ENCODE data around the gene SCD. TPM values are rescaled to one million over a fixed set of nuclear protein-coding genes. Genes with fewer than 3 reads are reported as not detected.

Gene SCD
- total and polyA plus RNA-seq, 2 experiments from 2014 or later = 282 to 589 TPM

DNA sequence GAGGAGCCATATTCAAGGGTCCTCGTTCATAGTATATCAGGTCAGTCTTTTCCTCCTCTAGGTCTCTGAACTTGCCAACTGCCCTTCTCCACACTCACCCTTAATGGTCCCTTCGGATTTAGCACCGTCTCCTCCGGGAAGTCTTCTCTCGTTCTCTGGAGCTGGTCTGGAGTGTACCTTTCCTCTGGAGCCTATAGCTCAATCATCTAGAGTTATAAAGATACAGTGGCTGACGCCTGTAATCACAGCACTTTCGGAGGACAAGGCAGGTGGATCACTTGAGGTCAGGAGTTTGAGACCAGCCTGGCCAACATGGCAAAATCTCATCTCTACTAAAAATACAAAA lies 4.4 kb upstream of the SCD start:
- peaks cover 15% of the 10 kb centered on the region for H3K4me1 ChIP-seq (ENCODE audit: insufficient read depth)
- DNase-seq (ENCODE audit: low spot score) = no peak
- WGBS (ENCODE audit: low lambda C conversion rate, missing lambda C conversion rate) = 73% methylated on average over 7 of the region's 7 CpGs
- H3K9me3 ChIP-seq (ENCODE audit: low read depth) = no peaks in the 10 kb centered on the region
- H3K4me3 ChIP-seq = no peak overlapping the region
- peak overlapping the region; percentile 39 for H3K27ac ChIP-seq
- peaks cover 6% of the 10 kb centered on the region for H3K79me2 ChIP-seq
- no peak overlapping the region for H3K4me2 ChIP-seq
- no peak overlapping the region for H2AFZ ChIP-seq
- no peaks in the 10 kb centered on the region for H3K36me3 ChIP-seq (replicated peaks; ENCODE audit: insufficient read depth, low read depth)
- no peaks in the 10 kb centered on the region for H3K9me2 ChIP-seq (replicated peaks; ENCODE audit: insufficient read depth)
- peaks cover under 1% of the 10 kb centered on the region for H4K20me1 ChIP-seq (ENCODE audit: insufficient read depth, poor library complexity, severe bottlenecking)
- no peaks in the 10 kb centered on the region for H3K27me3 ChIP-seq
- TF ChIP-seq EZH2phosphoT487 (IDR thresholded peaks at IDR 0.05; ENCODE audit: low read depth, severe bottlenecking, unreplicated experiment) (no peak), EZH2 (IDR thresholded peaks at IDR 0.05; ENCODE audit: borderline replicate concordance) (no peak)
- TF ChIP-seq, protein P1, sequence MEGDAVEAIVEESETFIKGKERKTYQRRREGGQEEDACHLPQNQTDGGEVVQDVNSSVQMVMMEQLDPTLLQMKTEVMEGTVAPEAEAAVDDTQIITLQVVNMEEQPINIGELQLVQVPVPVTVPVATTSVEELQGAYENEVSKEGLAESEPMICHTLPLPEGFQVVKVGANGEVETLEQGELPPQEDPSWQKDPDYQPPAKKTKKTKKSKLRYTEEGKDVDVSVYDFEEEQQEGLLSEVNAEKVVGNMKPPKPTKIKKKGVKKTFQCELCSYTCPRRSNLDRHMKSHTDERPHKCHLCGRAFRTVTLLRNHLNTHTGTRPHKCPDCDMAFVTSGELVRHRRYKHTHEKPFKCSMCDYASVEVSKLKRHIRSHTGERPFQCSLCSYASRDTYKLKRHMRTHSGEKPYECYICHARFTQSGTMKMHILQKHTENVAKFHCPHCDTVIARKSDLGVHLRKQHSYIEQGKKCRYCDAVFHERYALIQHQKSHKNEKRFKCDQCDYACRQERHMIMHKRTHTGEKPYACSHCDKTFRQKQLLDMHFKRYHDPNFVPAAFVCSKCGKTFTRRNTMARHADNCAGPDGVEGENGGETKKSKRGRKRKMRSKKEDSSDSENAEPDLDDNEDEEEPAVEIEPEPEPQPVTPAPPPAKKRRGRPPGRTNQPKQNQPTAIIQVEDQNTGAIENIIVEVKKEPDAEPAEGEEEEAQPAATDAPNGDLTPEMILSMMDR (IDR thresholded peaks at IDR 0.05; ENCODE audit: poor library complexity) = no peak

GRCh38 chr10:100344241-100344788 lies 2.7 kb upstream of the SCD start:
- Histone ChIP-seq H3K27me3 (no peaks in the 10 kb centered on the region), H4K20me1 (ENCODE audit: insufficient read depth, poor library complexity, severe bottlenecking) (peaks cover 17% of the 10 kb centered on the region), H3K9me2 (replicated peaks; ENCODE audit: insufficient read depth) (no peaks in the 10 kb centered on the region), H3K27ac (no peak overlapping the region), H3K36me3 (replicated peaks; ENCODE audit: insufficient read depth, low read depth) (no peaks in the 10 kb centered on the region), H3K4me1 (ENCODE audit: insufficient read depth) (peaks cover 26% of the 10 kb centered on the region), H3K4me3 (no peak overlapping the region), H3K9me3 (ENCODE audit: low read depth) (no peaks in the 10 kb centered on the region), H2AFZ (no peak overlapping the region), H3K79me2 (peaks cover 23% of the 10 kb centered on the region), H3K4me2 (no peak overlapping the region)
- TF ChIP-seq EZH2 (IDR thresholded peaks at IDR 0.05; ENCODE audit: borderline replicate concordance) = no peak
- TF ChIP-seq EZH2phosphoT487 (IDR thresholded peaks at IDR 0.05; ENCODE audit: low read depth, severe bottlenecking, unreplicated experiment) = no peak
- TF ChIP-seq, protein P1 (IDR thresholded peaks at IDR 0.05; ENCODE audit: poor library complexity) = no peak
- WGBS (ENCODE audit: low lambda C conversion rate, missing lambda C conversion rate) = 84% methylated on average over 3 of the region's 3 CpGs
- DNase-seq (ENCODE audit: low spot score) = no peak

- no peaks in the 10 kb centered on the region for H3K36me3 ChIP-seq (replicated peaks; ENCODE audit: insufficient read depth, low read depth)
- H2AFZ ChIP-seq = peak overlapping the region; percentile 38
- no peak for DNase-seq (ENCODE audit: low spot score)
- H3K4me1 ChIP-seq (ENCODE audit: insufficient read depth) = peaks cover 40% of the 10 kb centered on the region
- peak overlapping the region; percentile 81 for H3K4me3 ChIP-seq
- no peaks in the 10 kb centered on the region for H3K27me3 ChIP-seq
- TF ChIP-seq EZH2 (IDR thresholded peaks at IDR 0.05; ENCODE audit: borderline replicate concordance) = no peak
- no peak for TF ChIP-seq EZH2phosphoT487 (IDR thresholded peaks at IDR 0.05; ENCODE audit: low read depth, severe bottlenecking, unreplicated experiment)
- TF ChIP-seq, protein P1 (IDR thresholded peaks at IDR 0.05; ENCODE audit: poor library complexity) = no peak
- H4K20me1 ChIP-seq (ENCODE audit: insufficient read depth, poor library complexity, severe bottlenecking) = peaks cover 32% of the 10 kb centered on the region
- 51% methylated on average over 9 of the region's 9 CpGs for WGBS (ENCODE audit: low lambda C conversion rate, missing lambda C conversion rate)
- H3K9me2 ChIP-seq (replicated peaks; ENCODE audit: insufficient read depth) = no peaks in the 10 kb centered on the region
- peak overlapping the region; percentile 97 for H3K27ac ChIP-seq
- no peaks in the 10 kb centered on the region for H3K9me3 ChIP-seq (ENCODE audit: low read depth)
- H3K79me2 ChIP-seq = peaks cover 37% of the 10 kb centered on the region
- peak overlapping the region; percentile 91 for H3K4me2 ChIP-seq
These were observed 1.3 kb upstream of the SCD start for GRCh38 chr10:100345570-100346330.

All from hepatocyte (in vitro differentiated cells).